ENCODE data around the gene SLC25A53.
"Not testable (repeated sequence)": the region's sequence is repeated elsewhere in the genome, so short reads cannot be mapped to it uniquely, and the experiment has no call there.

SLC25A53 gene

DNA sequence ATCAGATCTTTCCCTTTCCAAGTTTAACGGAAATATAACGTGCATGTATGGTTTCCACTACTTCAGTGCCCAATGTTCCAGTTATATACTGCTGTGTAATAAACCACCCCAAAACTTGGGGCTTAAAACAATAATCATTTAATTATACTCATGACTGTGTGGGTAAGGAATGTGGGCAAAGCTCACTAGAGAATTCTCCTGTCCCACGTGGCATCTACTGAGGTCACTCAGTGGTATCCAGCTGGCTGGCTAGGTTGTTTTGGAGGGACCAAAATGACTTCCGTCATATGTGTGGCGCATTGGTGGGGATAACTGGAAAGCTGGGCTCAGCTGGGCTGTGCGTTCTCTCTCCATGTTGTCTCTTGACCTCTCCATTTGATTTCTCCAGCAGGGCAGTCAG, 26.0 kb downstream of the SLC25A53 start:
- no peak for DNase-seq

DNA sequence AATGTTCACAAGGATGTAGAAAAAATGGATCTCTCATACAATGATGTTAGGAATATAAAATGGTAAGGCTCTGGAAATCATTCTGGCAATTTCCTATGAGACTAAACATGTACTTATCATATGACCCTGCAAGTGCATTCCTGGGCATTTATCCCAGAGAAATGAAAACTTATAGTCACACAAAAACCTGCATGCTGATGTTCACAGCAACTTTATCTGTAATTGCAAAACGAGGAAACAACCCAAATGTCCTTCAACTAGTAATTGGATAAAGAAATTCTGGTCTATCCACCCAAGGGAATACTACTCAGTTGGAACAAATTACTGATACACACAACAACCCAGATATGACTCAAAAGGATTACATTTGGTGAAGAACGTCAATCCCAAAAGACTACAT, 30.0 kb downstream of the SLC25A53 start:
- no peak for DNase-seq

DNA sequence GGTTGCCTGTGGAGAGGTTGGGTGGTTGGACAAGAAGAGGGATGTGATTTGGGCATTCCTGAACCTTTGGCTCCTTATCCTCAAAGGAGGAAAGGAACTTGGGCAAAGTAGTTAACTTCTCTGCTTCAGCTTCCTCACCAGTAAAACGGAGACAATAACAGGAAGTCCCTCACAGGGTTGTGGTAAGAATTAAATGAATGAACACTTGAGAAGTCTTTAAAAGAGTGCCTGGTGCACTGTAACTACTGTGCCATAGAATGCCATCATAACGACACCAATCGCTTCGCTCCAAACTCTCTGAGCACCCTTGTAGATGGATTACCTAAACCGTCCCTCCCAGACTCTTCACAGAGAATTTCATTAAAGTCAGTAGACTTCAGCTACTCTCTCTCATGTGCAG, 34.0 kb downstream of the SLC25A53 start:
- no peak for DNase-seq

DNA sequence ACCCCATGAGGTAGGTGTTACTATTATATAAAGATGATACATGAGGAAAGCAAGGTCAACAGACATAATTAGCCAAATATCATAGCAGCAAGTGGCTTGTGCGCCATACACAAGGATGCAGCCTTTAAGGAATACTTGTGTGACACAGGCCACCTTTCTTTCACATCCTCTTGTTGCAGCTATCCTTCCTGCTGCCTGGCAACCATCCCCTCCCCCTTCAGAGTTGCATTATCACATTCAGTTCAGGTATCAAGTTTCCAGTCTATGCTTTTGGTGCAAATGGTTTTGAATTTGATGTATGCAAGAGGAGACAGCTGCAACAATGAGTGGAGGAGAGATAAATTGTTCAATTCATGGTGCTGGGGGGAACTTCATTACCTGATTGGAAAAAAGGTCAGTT, 38.0 kb downstream of the SLC25A53 start:
- no peak for DNase-seq

DNA sequence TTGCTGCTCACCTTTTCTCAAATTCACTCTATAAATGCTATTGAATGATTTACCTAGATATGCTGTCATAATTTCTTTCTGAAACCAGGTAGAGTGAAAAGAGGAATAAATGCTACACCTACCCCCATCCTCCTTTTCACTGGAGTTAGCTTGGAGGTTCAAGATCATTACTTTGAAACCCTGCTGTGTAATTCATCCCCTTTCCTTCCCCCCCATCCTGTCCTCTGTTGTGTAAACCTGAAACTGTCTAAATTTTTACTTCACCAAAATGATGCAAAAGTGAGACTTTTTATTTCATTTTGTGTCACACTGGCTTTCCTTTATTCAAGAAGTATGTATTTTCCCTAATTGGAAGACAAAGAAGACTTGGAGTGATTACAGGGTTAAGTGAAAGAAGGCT, 39.0 kb downstream of the SLC25A53 start:
- no peak for DNase-seq

DNA sequence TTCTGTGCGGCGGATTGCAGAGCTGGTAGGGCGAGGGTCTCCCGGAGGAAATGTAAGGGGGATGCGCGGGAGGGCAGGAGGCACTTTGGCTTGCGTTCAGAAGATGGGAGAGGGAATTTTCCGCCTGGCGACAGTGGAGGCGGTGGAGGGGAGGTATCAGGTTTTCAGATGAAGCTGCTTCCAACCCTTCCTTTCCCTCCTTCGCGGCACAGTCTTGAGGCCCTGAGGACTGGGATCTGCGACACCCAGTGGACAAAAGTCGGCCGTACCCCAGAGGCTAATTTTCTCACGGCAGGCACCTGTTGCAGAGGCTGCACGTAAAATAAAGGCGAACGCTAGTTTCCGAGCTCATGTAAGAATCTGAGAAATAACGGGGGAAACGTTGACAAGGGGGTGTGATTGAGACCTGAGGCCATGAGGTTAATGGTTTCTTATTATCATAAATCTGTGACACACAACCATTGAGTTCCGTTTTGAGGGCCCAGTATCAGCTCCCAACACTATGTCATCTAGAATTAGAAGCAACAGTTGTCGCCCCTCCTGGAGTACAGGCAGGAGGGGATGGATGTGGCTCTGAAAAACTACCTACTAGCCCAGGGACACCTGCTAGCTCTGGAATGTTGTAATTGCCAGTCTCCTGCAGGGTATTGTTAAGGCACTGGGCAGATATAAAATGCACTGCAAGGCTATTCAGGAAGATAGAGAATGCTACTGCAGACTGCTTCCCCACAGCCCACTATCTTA, 43.4 kb downstream of the SLC25A53 start:
- DNase-seq = peak; percentile 54

DNA sequence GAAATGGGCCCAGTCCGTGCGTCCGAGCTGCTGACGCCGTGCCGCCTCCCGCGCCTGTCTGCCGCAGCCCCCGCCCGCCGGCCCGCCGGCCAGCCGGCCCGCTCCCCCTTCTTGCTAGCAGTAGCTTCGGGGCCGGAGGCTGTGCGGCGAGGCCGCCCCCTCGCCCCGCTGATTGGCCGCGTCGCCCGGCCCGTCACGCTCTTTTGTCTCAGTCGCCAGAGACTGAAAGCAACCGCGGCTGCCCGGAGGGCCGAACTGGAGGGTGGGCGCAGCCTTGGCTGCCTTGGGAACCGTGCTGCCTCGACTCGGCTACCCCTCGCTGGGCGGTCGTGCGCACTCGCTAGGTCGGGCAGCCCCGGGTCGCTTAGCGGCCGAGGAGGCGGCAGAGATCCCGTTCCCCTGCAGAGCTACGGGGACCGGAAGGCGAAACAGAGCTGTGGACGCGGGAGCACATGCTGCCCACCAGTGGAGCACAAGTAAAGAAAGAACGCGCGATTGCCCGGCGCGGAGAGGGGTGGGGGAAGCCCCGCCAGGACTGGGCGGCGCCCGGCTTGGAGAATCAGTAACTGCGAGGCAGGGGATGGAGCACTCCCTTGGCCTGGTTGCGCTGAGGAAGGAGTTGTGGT, 44.4 kb downstream of the SLC25A53 start, which contains the start of gene ZCCHC18:
TSS of gene ZCCHC18 (plus strand) at position 198 of the 626 bp plus-strand sequence. CDS start 1,589 bp downstream, outside the sequence.
- no peak for DNase-seq

DNA sequence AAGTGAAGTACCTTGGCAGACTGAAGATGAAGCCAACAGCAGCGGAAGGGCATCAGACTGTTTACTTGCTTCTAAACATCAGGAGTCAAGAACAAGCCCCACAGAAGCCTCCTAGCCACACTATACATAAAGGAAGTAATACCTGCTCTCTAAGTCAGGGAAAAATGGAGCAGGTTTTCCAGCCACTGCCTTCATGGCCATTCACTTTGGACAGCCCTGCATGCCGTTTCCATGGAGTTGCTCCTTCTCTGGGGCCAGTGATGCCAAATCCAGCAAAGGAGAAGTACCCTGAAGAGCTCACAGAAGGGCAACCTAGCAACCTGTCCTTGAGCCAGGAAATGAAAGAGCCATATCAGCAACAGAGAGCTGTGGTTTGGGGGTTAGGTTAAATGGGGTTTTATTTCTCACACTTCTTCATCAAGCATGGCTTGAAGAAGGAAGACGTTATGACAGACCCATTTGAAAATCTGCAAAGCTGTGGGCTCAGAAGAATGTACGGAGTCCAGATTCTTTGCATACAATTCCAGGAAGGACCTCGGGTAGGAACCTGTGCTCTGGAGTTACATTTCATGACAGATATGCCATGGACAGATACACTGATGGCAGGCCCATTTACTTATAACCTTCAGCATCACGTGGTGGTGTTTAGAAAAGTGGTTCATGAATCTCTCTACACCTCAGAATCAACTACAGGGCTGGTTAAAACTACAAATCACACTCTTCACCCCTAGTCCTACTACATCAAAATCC, 46.1 kb downstream of the SLC25A53 start:
- DNase-seq = not testable (repeated sequence)

DNA sequence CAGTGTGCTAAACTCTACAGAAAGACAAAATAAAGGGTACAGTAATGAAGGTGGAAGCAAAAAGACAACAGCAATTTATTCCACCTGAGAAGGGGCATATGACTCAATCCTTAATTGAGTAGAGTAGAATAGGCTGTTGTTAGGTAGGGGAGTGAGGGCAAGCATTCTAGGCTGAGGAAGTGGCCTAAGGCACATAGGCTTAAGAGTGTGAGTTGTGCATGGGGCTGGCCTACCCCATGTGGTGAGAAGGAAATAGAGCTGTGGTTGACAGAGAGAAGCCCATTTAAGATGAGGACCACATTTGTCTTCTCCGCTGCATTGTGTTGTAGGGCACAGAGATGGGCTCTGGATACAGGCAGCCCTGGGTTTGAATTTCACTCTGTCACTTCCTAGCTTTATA, 47.9 kb downstream of the SLC25A53 start:
- no peak for DNase-seq

DNA sequence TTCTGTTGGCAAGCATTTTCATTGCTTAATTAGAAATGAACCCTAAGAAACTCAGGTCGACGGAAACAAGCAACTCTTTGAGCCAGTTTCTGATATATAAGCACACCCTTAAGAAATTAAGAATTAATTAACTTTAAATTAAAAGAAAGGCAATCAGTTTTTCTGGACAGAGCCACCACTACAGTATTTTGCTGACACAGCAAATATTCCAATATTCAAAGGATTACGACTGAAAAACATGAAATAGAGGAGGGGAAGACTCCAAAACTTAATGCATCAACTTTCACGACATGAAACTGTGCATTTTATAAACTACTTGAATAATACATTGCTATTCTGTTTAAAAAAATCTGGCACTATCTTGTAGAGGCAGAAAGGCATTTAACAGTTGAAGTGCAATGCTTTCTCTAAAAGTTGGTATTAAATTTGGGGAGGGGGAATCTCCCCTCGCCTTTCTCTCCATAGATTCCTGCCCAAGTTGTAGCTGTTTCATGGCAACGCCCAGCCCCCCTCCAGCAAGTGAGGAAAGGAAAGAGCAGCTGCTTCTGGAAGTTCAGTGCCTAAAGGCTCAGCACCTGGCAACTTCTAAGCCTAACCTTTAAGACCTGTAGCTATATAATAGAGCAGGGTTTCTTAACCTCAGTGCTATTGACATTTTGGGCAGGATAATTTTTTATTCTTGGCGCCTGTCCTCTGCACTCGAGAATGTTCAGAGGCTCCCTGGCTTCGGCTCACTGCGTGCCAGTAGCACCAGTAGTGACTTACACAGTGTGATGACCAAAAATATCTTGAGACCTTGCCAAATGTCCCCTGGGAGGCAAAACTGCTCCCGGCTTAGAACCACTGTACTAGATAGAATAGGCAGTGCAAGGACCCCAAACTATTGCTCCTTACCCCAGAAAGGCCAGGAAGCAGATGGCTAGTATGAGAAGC, 51.2 kb downstream of the SLC25A53 start:
- no peak for DNase-seq

DNA sequence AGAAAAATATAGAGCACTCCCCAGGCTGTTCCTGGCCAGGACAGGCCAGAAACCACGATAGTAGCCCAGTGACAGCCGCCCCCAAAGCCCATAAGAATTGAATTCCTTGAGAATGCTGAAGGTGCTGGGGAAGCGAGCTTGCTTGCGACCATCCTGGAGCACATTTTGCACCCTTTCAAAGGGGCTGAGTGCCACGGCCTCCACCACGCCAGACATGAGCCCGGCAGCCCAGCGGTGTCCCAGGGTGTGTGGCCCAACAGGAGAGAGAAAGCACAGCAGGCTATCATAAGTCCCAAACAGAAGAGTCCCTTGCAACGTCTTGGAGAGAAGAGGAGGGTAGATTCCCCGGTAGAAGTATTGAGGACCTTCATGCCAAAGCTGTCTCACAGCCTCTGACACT, 52.1 kb downstream of the SLC25A53 start:
- DNase-seq = no peak

DNA sequence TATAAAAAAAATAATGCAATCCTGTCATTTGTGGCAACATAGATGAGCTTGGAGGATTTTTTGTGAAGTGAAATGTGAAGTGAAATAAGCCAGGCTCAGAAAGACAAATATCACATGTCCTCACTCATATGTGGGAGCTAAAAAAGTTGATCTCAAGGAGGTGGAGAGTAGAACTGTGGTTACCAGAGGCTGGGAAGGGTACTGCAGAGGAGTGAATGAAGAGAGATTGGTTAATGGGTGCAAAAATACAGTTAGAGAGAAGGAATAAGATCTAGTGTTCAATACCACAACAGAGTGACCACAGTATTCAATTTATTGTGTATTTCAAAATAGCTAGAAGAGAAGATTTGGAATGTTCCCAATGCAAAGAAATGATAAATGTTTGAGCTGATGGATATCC, 57.9 kb downstream of the SLC25A53 start:
- no peak for DNase-seq

DNA sequence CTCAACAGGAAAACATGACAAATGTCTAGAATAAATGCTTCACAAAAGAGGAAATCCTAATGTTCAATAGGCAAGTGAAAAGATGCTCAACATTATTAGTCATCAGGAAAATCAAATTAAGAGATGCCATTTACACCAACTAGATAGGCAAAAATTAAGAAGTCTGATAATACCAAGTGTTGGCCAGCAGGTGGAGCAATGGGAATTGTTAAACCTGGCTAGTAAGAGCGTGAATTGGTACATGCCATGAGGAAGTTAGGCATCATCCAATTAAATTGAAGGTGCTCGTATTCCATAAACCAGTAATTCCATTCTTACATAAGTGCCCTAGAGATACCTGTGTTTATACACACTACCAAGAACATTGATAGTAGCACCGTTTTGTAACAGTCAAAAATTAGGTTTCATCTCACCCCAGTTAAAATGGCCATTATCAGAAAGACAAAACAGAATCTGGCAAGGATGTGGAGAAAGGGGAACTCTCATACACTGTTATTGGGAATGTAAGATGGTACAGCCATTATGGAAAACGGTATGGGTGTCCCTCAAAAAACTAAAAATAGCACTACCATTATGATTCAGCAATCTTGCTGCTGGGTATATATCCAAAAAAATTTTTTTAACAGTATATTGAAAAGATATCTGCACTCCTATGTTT, 58.5 kb downstream of the SLC25A53 start:
- peak; percentile 64 for DNase-seq

DNA sequence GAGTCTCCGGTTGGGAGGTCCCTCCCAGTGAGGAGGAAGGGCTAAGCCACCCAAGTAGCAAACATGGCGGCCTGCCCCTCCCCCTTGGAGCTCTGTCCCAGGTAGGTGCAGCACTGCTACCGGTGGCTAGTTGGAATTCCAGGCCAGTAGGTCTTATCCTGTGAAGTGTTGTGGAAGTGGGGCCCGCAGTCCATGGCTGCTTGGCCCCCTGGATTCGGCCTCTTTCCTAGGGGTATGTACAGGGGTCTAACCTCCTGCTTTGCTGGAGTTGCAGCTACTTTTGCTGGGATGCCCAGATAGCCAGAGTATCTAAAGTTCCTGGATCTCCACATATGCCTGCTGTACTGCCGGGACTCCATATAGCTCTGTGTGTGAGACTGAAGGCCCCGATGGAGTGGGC, 70.9 kb downstream of the SLC25A53 start:
- no peak for DNase-seq

DNA sequence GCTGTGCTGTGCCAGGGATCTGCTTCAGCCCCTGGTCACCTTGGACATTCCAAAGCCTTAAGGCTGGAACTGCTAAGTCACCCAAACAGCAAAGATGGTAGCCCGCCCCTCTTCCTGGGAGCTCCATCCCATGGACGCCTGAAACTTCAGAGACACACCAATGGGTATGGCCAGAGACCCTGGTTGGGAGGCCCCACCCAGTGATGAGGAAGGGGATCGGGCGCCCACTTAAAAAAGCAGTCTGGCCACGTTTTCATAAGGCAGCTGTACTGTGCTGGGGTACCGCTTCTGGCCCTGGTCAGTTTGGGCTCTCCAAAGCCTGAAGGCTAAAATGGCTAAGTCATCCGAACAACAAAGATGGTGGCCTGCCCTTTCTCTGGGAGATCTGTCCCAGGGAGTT, 71.3 kb downstream of the SLC25A53 start:
- no peak for DNase-seq

DNA sequence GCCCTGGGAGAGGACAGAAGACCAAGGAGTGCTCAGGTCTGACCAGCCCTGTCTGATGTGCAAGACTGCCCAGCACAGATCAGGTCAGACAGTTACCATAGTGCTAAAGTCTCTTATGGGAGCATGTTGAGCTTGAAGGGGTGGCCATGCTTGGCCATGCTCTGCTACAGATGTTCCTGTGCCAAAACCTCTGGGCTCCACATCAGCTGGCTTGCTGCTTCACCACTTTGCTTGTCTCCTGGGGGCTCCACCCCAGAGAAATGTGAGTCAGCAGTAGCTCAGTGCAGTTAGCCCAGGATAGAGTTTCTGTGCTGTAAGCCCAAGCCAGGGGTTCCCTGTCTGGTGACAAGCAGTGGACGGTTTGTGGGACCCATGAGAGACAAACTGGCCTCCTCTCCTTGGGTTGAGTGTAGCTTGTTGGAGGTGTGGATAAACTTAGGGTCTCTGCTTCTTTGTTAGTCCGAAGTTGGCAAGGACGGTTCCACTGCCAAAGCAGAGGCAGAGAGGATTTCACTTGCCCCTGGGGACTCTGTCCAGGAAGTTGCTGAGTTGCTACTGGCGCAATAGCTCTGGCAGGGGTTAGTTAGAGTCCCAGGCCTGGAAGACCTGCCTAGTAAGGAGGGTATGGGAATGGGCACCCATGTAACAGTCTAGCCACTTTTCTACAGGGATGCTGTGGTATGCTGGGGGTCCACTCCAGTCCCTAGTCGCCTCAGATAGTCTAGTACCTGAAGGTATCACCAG, 72.1 kb downstream of the SLC25A53 start:
- DNase-seq = no peak

DNA sequence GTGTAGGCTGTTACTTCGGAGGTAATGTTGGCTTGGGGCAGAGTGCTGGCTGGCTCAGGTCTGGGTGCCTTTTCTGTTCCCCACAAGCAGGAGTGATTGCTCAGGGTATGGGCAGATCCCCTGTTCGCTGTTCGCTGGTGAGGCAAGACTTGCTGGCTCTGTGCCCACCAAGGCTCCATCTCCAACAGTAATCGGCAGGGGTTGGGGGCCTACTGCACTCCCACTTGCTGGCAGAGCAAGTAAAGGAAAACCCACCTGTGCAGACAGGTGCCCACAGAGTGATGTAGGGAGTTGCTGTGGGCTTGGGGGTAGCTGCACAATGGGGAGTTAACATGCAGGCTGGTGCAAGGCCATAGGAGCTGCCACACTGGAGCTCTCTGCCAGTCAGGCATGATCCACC, 72.7 kb downstream of the SLC25A53 start:
- no peak for DNase-seq

DNA sequence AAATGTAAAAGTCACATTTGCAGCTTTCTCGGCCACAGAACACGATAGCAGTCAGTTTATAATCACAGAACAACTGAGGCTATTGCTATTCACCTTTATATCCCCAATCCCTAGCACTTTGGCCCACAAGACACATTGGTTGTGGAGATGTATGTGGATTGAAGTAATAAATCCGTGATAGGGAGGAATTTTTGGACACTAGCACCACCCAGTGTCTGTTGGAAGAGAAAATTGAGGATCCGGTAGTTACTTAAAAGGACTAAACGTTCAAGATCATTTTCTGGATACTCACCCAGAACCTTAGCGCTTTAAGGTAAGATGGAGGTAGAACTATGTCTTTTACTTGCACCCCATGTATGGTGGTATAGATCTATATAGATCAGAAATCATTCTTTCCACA, 79.0 kb downstream of the SLC25A53 start:
- not testable (repeated sequence) for DNase-seq

DNA sequence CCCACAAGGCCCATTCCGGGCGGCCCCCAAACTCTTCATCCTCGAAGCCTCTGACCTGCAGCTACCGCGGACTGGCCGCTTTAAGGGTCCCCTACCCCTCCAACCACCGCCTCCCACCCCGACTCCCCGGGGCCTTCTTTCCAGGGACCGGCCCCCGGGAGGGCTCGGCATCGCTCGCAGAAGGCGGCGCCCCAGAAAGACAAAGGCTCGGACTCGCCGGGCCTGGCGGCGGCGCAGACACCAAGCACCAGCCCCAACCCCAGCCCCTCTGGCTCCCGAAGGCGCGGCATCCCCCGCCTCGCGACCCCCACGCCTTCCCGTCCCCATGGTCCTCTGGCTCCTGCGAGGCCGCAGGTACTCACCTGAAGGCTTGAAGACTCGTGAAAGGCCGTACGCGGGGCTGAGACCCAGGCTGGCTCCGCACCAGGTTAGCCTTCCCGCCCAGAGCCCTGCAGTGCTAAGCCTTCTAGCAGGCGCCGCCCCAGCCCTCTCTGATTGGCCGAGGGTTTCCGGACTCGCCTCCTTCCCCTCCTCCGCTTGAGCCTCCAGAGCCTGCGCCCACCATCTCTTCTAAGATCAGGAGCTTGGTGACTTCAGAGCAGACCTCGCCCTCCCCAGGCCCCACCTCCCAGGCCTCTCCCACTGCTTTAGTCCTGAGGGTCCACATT, 80.9 kb downstream of the SLC25A53 start, which contains the start of gene TMSB15C:
TSS of gene TMSB15C (minus strand) at position 459 of the 668 bp plus-strand sequence.
- not testable (repeated sequence) for DNase-seq

DNA sequence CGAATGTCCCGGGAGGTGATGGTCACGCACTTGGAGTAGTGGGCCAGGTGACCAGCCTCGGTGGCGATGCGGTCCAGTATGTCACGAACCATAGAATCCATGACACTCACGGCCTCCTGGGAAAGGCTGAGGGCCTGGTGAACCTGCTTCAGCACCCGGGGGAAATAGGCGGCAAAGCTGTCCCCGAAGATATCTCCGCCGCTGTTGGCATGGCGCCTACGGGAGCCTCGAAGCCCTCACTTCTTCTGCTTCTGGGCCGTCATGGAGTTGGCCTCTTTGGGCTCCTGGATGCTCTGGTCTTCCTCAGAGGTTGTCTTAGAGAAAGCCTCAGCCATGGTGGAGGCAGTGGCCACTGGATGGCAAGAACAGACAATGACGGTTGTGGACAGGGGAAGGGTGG, 94.2 kb downstream of the SLC25A53 start:
- not testable (repeated sequence) for DNase-seq

DNA sequence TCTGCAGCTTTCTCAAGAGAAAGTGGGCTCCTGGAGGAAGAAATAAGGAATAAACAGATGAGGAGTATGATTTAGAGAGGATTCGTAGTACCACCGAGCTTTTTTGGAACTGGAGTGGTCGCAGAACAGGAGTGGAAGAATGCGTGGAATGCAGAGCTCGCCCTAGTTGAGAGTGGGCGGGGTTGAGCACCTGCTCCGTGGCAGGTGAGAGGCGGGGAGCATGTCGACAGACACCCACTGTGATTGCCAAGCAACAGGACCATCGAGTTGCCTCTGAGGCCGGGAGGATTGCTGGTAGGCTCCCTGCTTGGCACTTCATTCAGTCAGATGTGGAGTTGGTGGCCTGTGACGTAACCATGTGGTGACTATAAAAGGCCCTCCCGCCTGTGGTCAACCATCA, 101.9 kb downstream of the SLC25A53 start:
- DNase-seq = not testable (repeated sequence)
